Measurements from ENCODE around the gene ATF7IP. TPM values are rescaled to one million over a fixed set of nuclear protein-coding genes. Genes with fewer than 3 reads are reported as not detected.
"Not testable (repeated sequence)": the region's sequence is repeated elsewhere in the genome, so short reads cannot be mapped to it uniquely, and the experiment has no call there.

Gene ATF7IP
- total RNA-seq, 1 donor from 2014 or later = 115 TPM

DNA sequence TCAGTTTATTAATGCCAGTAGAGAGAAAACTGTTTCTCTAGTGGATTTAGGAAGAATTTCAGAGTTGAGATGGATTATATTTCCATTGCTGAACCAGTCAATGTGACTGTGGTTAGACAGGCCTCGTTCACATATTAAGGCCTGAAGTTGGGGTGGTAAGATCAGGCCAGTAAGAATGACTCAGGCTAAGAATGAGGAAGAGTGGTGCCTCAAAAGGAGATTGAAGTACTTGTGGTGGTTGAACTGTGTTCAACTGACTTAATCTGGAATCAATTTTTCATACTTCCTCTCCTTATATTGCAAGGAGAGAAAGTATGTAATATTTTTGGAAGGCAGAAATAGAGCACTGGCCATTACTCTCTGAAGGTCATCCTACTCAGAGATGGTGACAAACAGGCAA, 37.8 kb upstream of the ATF7IP start:
- Histone ChIP-seq H3K9ac (ENCODE audit: low read length) (no peak overlapping the region), H3K27ac (ENCODE audit: low read depth, low read length) (no peak overlapping the region), H3K4me1 (ENCODE audit: insufficient read depth, low read length) (no peaks in the 10 kb centered on the region), H4K20me1 (ENCODE audit: insufficient read depth, low read length) (no peaks in the 10 kb centered on the region), H3K4me3 (ENCODE audit: insufficient read depth, low read depth, low read length) (no peak overlapping the region), H3K79me2 (ENCODE audit: insufficient read depth, low read length) (no peaks in the 10 kb centered on the region), H3K27me3 (ENCODE audit: insufficient read depth, low read length) (no peaks in the 10 kb centered on the region), H3K36me3 (ENCODE audit: insufficient read depth, low read length) (no peaks in the 10 kb centered on the region), H3K9me3 (ENCODE audit: insufficient read depth, low read depth, low read length) (no peaks in the 10 kb centered on the region), H3K4me2 (ENCODE audit: low read length) (no peak overlapping the region), H2AFZ (ENCODE audit: low read depth, low read length) (no peak overlapping the region)
- no peaks in the 10 kb centered on the region for H3K36me3 Mint-ChIP-seq (ENCODE audit: low read depth, unreplicated experiment)
- H3K9me3 Mint-ChIP-seq (ENCODE audit: unreplicated experiment) = peaks cover 6% of the 10 kb centered on the region
- H3K27ac Mint-ChIP-seq (ENCODE audit: unreplicated experiment) = peak overlapping the region; percentile 70
- DNase-seq (ENCODE audit: low read depth) (peak; percentile 77), FAIRE-seq (peak; percentile 69)
- peaks cover 7% of the 10 kb centered on the region for H3K4me1 Mint-ChIP-seq (ENCODE audit: low read depth, unreplicated experiment)
- TF ChIP-seq EZH2 (IDR thresholded peaks at IDR 0.05; ENCODE audit: insufficient read depth, low read length) = no peak
- TF ChIP-seq, protein P1, sequence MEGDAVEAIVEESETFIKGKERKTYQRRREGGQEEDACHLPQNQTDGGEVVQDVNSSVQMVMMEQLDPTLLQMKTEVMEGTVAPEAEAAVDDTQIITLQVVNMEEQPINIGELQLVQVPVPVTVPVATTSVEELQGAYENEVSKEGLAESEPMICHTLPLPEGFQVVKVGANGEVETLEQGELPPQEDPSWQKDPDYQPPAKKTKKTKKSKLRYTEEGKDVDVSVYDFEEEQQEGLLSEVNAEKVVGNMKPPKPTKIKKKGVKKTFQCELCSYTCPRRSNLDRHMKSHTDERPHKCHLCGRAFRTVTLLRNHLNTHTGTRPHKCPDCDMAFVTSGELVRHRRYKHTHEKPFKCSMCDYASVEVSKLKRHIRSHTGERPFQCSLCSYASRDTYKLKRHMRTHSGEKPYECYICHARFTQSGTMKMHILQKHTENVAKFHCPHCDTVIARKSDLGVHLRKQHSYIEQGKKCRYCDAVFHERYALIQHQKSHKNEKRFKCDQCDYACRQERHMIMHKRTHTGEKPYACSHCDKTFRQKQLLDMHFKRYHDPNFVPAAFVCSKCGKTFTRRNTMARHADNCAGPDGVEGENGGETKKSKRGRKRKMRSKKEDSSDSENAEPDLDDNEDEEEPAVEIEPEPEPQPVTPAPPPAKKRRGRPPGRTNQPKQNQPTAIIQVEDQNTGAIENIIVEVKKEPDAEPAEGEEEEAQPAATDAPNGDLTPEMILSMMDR (IDR thresholded peaks at IDR 0.05; ENCODE audit: insufficient read depth, low read depth, low read length) = no peak
- H3K27me3 Mint-ChIP-seq (ENCODE audit: low read depth, unreplicated experiment) = no peaks in the 10 kb centered on the region
- no peak overlapping the region for H3K4me3 Mint-ChIP-seq (ENCODE audit: unreplicated experiment)

DNA sequence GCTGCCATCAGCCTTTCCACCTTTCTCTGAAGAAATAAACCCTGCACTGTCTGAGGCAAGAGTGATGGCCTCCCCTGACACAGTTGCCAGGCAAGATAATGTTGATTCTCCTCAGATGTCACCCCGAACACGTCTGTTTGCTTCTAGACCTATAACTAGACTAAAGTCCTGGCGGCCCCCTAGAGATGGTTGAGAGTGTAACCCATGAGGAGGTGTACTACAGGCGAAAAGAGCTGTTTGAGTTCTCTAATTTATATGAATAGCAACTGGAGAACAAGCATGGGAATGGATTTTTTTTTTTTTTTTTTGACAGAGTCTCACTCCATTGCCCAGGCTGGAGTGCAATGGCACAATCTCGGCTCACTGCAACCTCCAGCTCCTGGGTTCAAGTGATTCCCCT, 33.0 kb upstream of the ATF7IP start:
- Histone ChIP-seq H4K20me1 (ENCODE audit: insufficient read depth, low read length) (no peaks in the 10 kb centered on the region), H3K36me3 (ENCODE audit: insufficient read depth, low read length) (no peaks in the 10 kb centered on the region), H3K4me2 (ENCODE audit: low read length) (no peak overlapping the region), H3K4me1 (ENCODE audit: insufficient read depth, low read length) (no peaks in the 10 kb centered on the region), H3K27ac (ENCODE audit: low read depth, low read length) (no peak overlapping the region), H3K9me3 (ENCODE audit: insufficient read depth, low read depth, low read length) (no peaks in the 10 kb centered on the region), H3K27me3 (ENCODE audit: insufficient read depth, low read length) (no peaks in the 10 kb centered on the region), H2AFZ (ENCODE audit: low read depth, low read length) (no peak overlapping the region), H3K4me3 (ENCODE audit: insufficient read depth, low read depth, low read length) (no peak overlapping the region), H3K9ac (ENCODE audit: low read length) (no peak overlapping the region), H3K79me2 (ENCODE audit: insufficient read depth, low read length) (no peaks in the 10 kb centered on the region)
- Mint-ChIP-seq H3K27ac (ENCODE audit: unreplicated experiment) (no peak overlapping the region), H3K4me1 (ENCODE audit: low read depth, unreplicated experiment) (peaks cover 6% of the 10 kb centered on the region), H3K9me3 (ENCODE audit: unreplicated experiment) (peaks cover 19% of the 10 kb centered on the region), H3K27me3 (ENCODE audit: low read depth, unreplicated experiment) (no peaks in the 10 kb centered on the region), H3K36me3 (ENCODE audit: low read depth, unreplicated experiment) (no peaks in the 10 kb centered on the region), H3K4me3 (ENCODE audit: unreplicated experiment) (no peak overlapping the region)
- no peak for FAIRE-seq
- TF ChIP-seq, protein P1 (IDR thresholded peaks at IDR 0.05; ENCODE audit: insufficient read depth, low read depth, low read length) = no peak
- no peak for TF ChIP-seq EZH2 (IDR thresholded peaks at IDR 0.05; ENCODE audit: insufficient read depth, low read length)
- no peak for DNase-seq (ENCODE audit: low read depth)

GRCh38 chr12:14340371-14340770, 25.1 kb upstream of the ATF7IP start:
- H3K9ac ChIP-seq (ENCODE audit: low read length) = no peak overlapping the region

DNA sequence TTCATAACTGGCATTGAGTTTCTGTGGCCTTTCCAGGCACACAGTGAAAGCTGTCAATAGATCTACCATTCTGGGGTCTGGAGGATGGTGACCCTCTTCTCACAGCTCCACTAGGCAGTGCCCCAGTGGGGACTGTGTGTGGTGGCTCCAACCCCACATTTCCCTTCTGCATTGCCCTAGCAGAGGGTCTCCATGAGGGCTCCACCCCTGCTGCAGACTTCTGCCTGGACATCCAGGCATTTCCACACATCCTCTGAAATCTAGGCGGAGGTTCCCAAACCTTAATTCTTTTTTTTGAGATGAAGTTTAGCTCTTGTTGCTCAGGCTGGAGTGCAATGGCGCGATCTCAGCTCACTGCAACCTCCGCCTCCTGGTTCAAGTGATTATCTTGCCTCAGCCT, 14.0 kb upstream of the ATF7IP start:
- not testable (repeated sequence) for H3K36me3 Mint-ChIP-seq (ENCODE audit: low read depth, unreplicated experiment); H3K79me2 ChIP-seq (ENCODE audit: insufficient read depth, low read length); H3K4me2 ChIP-seq (ENCODE audit: low read length); H3K9me3 ChIP-seq (ENCODE audit: insufficient read depth, low read depth, low read length); H3K4me3 ChIP-seq (ENCODE audit: insufficient read depth, low read depth, low read length); H4K20me1 ChIP-seq (ENCODE audit: insufficient read depth, low read length); H3K4me1 ChIP-seq (ENCODE audit: insufficient read depth, low read length); H3K36me3 ChIP-seq (ENCODE audit: insufficient read depth, low read length); H2AFZ ChIP-seq (ENCODE audit: low read depth, low read length); H3K27ac ChIP-seq (ENCODE audit: low read depth, low read length); H3K4me1 Mint-ChIP-seq (ENCODE audit: low read depth, unreplicated experiment); H3K27me3 ChIP-seq (ENCODE audit: insufficient read depth, low read length); H3K9ac ChIP-seq (ENCODE audit: low read length); FAIRE-seq; DNase-seq (ENCODE audit: low read depth); H3K27me3 Mint-ChIP-seq (ENCODE audit: low read depth, unreplicated experiment); H3K27ac Mint-ChIP-seq (ENCODE audit: unreplicated experiment); H3K4me3 Mint-ChIP-seq (ENCODE audit: unreplicated experiment)
- peaks cover 34% of the 10 kb centered on the region for H3K9me3 Mint-ChIP-seq (ENCODE audit: unreplicated experiment)

More at GRCh38 chr12:14340371-14340770, 25.1 kb upstream of the ATF7IP start:
- no peak for FAIRE-seq
- Mint-ChIP-seq H3K9me3 (ENCODE audit: unreplicated experiment) (peaks cover 19% of the 10 kb centered on the region), H3K36me3 (ENCODE audit: low read depth, unreplicated experiment) (no peaks in the 10 kb centered on the region), H3K27ac (ENCODE audit: unreplicated experiment) (no peak overlapping the region), H3K27me3 (ENCODE audit: low read depth, unreplicated experiment) (no peaks in the 10 kb centered on the region), H3K4me3 (ENCODE audit: unreplicated experiment) (no peak overlapping the region), H3K4me1 (ENCODE audit: low read depth, unreplicated experiment) (no peaks in the 10 kb centered on the region)
- no peaks in the 10 kb centered on the region for H3K36me3 ChIP-seq (ENCODE audit: insufficient read depth, low read length)
- DNase-seq (ENCODE audit: low read depth) = no peak
- no peaks in the 10 kb centered on the region for H3K4me1 ChIP-seq (ENCODE audit: insufficient read depth, low read length)
- TF ChIP-seq EZH2 (IDR thresholded peaks at IDR 0.05; ENCODE audit: insufficient read depth, low read length) = no peak
- TF ChIP-seq, protein P1 (IDR thresholded peaks at IDR 0.05; ENCODE audit: insufficient read depth, low read depth, low read length) = no peak
- no peak overlapping the region for H3K4me3 ChIP-seq (ENCODE audit: insufficient read depth, low read depth, low read length)
- no peaks in the 10 kb centered on the region for H3K27me3 ChIP-seq (ENCODE audit: insufficient read depth, low read length)
- no peaks in the 10 kb centered on the region for H3K79me2 ChIP-seq (ENCODE audit: insufficient read depth, low read length)
- no peak overlapping the region for H2AFZ ChIP-seq (ENCODE audit: low read depth, low read length)
- H4K20me1 ChIP-seq (ENCODE audit: insufficient read depth, low read length) = no peaks in the 10 kb centered on the region
- peaks cover 3% of the 10 kb centered on the region for H3K9me3 ChIP-seq (ENCODE audit: insufficient read depth, low read depth, low read length)
- H3K27ac ChIP-seq (ENCODE audit: low read depth, low read length) = no peak overlapping the region
- H3K4me2 ChIP-seq (ENCODE audit: low read length) = no peak overlapping the region

All from astrocyte (in vitro differentiated cells and primary cell).